Loucy (cell line): ENCODE measurements around the gene UMODL1.

Experiments used
- H2AFZ ChIP-seq: fragments of 200-600 bp; sonication (generic); 2 replicates; pipeline ENCODE4 v1.6.0; 2016; ENCODE audit warnings: antibody characterized with exemption, mild to moderate bottlenecking, low read length, moderate library complexity
- H3F3A ChIP-seq: fragments of 200-600 bp; 2 replicates; pipeline ENCODE4 v1.6.0; 2016; ENCODE audit warnings: antibody characterized with exemption, low read depth, mild to moderate bottlenecking
- H3K27me3 ChIP-seq: fragments of 200-600 bp; sonication (generic); 2 replicates; pipeline ENCODE4 v1.6.1; 2014; ENCODE audit warnings: low read length, mild to moderate bottlenecking; ENCODE audit not compliant: insufficient read depth, poor library complexity, severe bottlenecking
- H3K36me3 ChIP-seq: fragments of 200-600 bp; sonication (generic); 2 replicates; pipeline ENCODE4 v1.6.1; 2016; ENCODE audit warnings: low read length; ENCODE audit not compliant: insufficient read depth
- H3K4me1 ChIP-seq: fragments of 200-600 bp; sonication (generic); 2 replicates; pipeline ENCODE4 v1.5.1; 2014; ENCODE audit warnings: low read length, mild to moderate bottlenecking; ENCODE audit not compliant: insufficient read depth, poor library complexity, severe bottlenecking
- H3K4me2 ChIP-seq: fragments of 200-600 bp; sonication (generic); 2 replicates; pipeline ENCODE4 v1.6.0; 2014; ENCODE audit warnings: antibody characterized with exemption, low read length, low read depth, mild to moderate bottlenecking; ENCODE audit not compliant: poor library complexity, severe bottlenecking
- H3K4me3 ChIP-seq: fragments of 200-600 bp; sonication (generic); 2 replicates; pipeline ENCODE4 v1.5.1; 2014; ENCODE audit warnings: low read length, mild to moderate bottlenecking, mixed read lengths; ENCODE audit not compliant: poor library complexity, severe bottlenecking
- H3K79me2 ChIP-seq: fragments of 200-600 bp; sonication (generic); 2 replicates; pipeline ENCODE4 v1.6.1; 2014; ENCODE audit warnings: low read length; ENCODE audit not compliant: insufficient read depth
- H3K9ac ChIP-seq: fragments of 200-600 bp; sonication (generic); 2 replicates; pipeline ENCODE4 v1.6.0; 2014; ENCODE audit warnings: mild to moderate bottlenecking, low read depth, low read length, moderate library complexity; ENCODE audit not compliant: poor library complexity, severe bottlenecking
- H3K9me2 ChIP-seq: fragments of 200-600 bp; sonication (generic); replicated peaks from 2 replicates; pipeline ENCODE4 v1.6.1; 2016; ENCODE audit warnings: low read depth, low read length, mixed read lengths
- H3K9me3 ChIP-seq: fragments of 200-600 bp; sonication (generic); 2 replicates; pipeline ENCODE4 v1.6.1; 2014; ENCODE audit warnings: mild to moderate bottlenecking, antibody characterized with exemption, low read length, low read depth; ENCODE audit not compliant: insufficient read depth
- H4K20me1 ChIP-seq: fragments of 200-600 bp; sonication (generic); 2 replicates; pipeline ENCODE4 v1.6.0; 2014; ENCODE audit warnings: antibody characterized with exemption, low read length, mild to moderate bottlenecking; ENCODE audit not compliant: insufficient read depth, poor library complexity, severe bottlenecking
- EZH2phosphoT487 ChIP-seq: fragments of 200-600 bp; IDR thresholded peaks from 2 replicates; pipeline ENCODE4 v1.6.1; 2018; ENCODE audit warnings: antibody characterized with exemption, mild to moderate bottlenecking, moderate library complexity, borderline replicate concordance
- TF ChIP-seq, protein P1 (sequence below): fragments of 200-600 bp; sonication (generic); conservative IDR thresholded peaks from 2 replicates; pipeline ENCODE4 v1.5.1; 2014; ENCODE audit warnings: mild to moderate bottlenecking, antibody characterized with exemption, low read length

The UMODL1 gene

DNA sequence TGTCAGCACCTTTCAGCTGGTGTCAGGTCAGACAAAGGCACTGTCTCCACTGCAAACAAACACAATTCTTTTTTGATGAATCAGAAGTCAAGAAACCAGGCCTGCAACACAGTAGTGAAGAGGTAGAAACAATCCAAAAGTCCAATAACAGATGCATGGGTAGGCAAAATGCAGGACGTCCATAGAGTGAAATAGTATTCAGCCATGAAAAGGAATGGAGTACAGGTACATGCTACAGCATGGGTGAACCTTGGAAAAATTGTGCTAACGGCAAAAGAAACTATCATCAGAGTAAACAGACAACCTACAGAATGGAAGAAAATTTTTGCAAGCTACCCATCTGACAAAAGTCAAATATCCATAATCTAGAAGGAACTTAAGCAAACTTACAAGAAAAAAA lies 34.8 kb upstream of the UMODL1 start:
- Histone ChIP-seq H4K20me1 (no peaks in the 10 kb centered on the region), H3K79me2 (no peaks in the 10 kb centered on the region), H3K27me3 (no peaks in the 10 kb centered on the region), H3K9me2 (no peaks in the 10 kb centered on the region), H3K9ac (no peak overlapping the region), H3K4me3 (no peak overlapping the region), H3K36me3 (no peaks in the 10 kb centered on the region), H3K9me3 (no peaks in the 10 kb centered on the region), H3K4me1 (peaks cover 26% of the 10 kb centered on the region), H3F3A (no peaks in the 10 kb centered on the region), H3K4me2 (no peak overlapping the region), H2AFZ (no peak overlapping the region)
- no peak for TF ChIP-seq EZH2phosphoT487

- Histone ChIP-seq H3K9me2 (no peaks in the 10 kb centered on the region), H3K9ac (no peak overlapping the region), H3F3A (no peaks in the 10 kb centered on the region), H3K4me2 (no peak overlapping the region), H3K9me3 (no peaks in the 10 kb centered on the region), H4K20me1 (no peaks in the 10 kb centered on the region), H3K27me3 (no peaks in the 10 kb centered on the region), H3K4me3 (no peak overlapping the region), H3K36me3 (no peaks in the 10 kb centered on the region), H2AFZ (no peak overlapping the region), H3K4me1 (peaks cover 19% of the 10 kb centered on the region), H3K79me2 (no peaks in the 10 kb centered on the region)
- TF ChIP-seq EZH2phosphoT487, result no peak
- TF ChIP-seq, protein P1, sequence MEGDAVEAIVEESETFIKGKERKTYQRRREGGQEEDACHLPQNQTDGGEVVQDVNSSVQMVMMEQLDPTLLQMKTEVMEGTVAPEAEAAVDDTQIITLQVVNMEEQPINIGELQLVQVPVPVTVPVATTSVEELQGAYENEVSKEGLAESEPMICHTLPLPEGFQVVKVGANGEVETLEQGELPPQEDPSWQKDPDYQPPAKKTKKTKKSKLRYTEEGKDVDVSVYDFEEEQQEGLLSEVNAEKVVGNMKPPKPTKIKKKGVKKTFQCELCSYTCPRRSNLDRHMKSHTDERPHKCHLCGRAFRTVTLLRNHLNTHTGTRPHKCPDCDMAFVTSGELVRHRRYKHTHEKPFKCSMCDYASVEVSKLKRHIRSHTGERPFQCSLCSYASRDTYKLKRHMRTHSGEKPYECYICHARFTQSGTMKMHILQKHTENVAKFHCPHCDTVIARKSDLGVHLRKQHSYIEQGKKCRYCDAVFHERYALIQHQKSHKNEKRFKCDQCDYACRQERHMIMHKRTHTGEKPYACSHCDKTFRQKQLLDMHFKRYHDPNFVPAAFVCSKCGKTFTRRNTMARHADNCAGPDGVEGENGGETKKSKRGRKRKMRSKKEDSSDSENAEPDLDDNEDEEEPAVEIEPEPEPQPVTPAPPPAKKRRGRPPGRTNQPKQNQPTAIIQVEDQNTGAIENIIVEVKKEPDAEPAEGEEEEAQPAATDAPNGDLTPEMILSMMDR, result no peak
These were observed 33.6 kb upstream of the UMODL1 start for GRCh38 chr21:42037516-42037915.

DNA sequence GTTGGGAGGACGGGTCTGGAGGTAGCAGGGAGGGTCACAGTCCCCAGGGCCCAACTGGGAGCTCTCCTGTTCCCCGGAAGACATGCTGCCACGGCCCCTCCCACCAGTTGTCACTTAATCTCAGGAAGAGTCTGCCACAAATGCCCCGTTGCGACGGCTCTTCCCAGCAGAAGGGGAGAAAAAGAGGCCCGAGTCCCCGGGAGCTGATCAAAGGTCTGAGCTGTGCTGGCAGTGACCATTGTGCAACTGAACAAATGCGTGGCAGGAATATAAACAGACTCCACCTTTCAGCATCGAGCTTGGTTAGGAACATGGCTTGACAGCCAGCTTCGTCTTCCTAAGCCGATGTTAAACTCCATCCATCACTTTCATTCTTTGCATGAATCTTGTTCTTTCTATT lies 33.2 kb upstream of the UMODL1 start:
- TF ChIP-seq EZH2phosphoT487, result no peak
- TF ChIP-seq, protein P1, result no peak
- H3F3A ChIP-seq, result no peaks in the 10 kb centered on the region
- H3K4me1 ChIP-seq, result peaks cover 17% of the 10 kb centered on the region
- H3K9me2 ChIP-seq, result no peaks in the 10 kb centered on the region
- H2AFZ ChIP-seq, result no peak overlapping the region
- no peaks in the 10 kb centered on the region for H3K79me2 ChIP-seq
- H3K4me3 ChIP-seq, result no peak overlapping the region
- H3K4me2 ChIP-seq, result no peak overlapping the region
- no peaks in the 10 kb centered on the region for H3K27me3 ChIP-seq
- no peaks in the 10 kb centered on the region for H3K36me3 ChIP-seq
- H4K20me1 ChIP-seq, result no peaks in the 10 kb centered on the region
- no peak overlapping the region for H3K9ac ChIP-seq
- H3K9me3 ChIP-seq, result no peaks in the 10 kb centered on the region

GRCh38 chr21:42038393-42038792 lies 32.7 kb upstream of the UMODL1 start:
- no peak overlapping the region for H3K9ac ChIP-seq
- H3K79me2 ChIP-seq, result no peaks in the 10 kb centered on the region
- H3F3A ChIP-seq, result no peaks in the 10 kb centered on the region
- H3K4me3 ChIP-seq, result no peak overlapping the region
- peaks cover 14% of the 10 kb centered on the region for H3K4me1 ChIP-seq
- no peaks in the 10 kb centered on the region for H4K20me1 ChIP-seq
- H3K4me2 ChIP-seq, result no peak overlapping the region
- H2AFZ ChIP-seq, result no peak overlapping the region
- no peaks in the 10 kb centered on the region for H3K27me3 ChIP-seq
- H3K9me3 ChIP-seq, result no peaks in the 10 kb centered on the region
- TF ChIP-seq, protein P1, result no peak
- no peak for TF ChIP-seq EZH2phosphoT487
- H3K9me2 ChIP-seq, result no peaks in the 10 kb centered on the region
- H3K36me3 ChIP-seq, result no peaks in the 10 kb centered on the region
